SW 1271 (cell line): Measurements from ENCODE around the gene PDCD1.
"Not testable (repeated sequence)": the region's sequence is repeated elsewhere in the genome, so short reads cannot be mapped to it uniquely, and the experiment has no call there.

Experiments
- DNase-seq, 2 experiments: peaks; one replicate each; lab custom pipeline; 2025; lab: John Stamatoyannopoulos, UW

Gene PDCD1

GRCh38 chr2:241858206-241859016, at the start of gene PDCD1:
TSS of gene PDCD1 (minus strand) at chr2:241858894. CDS start at chr2:241858838, 56 bp downstream.
- no peak for DNase-seq

GRCh38 chr2:241907831-241908230, 49.1 kb upstream of the PDCD1 start:
- DNase-seq: not testable (repeated sequence)

- DNase-seq: no peak
These were observed 48.3 kb upstream of the PDCD1 start for GRCh38 chr2:241906826-241907570.

- not testable (repeated sequence) for DNase-seq
These were observed 47.7 kb upstream of the PDCD1 start for GRCh38 chr2:241906378-241906770.

GRCh38 chr2:241905716-241906377, 47.2 kb upstream of the PDCD1 start:
- no peak for DNase-seq

GRCh38 chr2:241904791-241905710, 46.4 kb upstream of the PDCD1 start:
- no peak for DNase-seq

- DNase-seq: no peak
These were observed 45.5 kb upstream of the PDCD1 start for GRCh38 chr2:241904011-241904718.

GRCh38 chr2:241903121-241904010, 44.7 kb upstream of the PDCD1 start:
- DNase-seq: no peak

GRCh38 chr2:241902357-241902991, 43.8 kb upstream of the PDCD1 start:
- DNase-seq: no peak

- DNase-seq: no peak
These were observed 43.0 kb upstream of the PDCD1 start for GRCh38 chr2:241901500-241902351.

- DNase-seq: no peak
These were observed 42.3 kb upstream of the PDCD1 start for GRCh38 chr2:241901018-241901380.

- DNase-seq: no peak
These were observed 41.7 kb upstream of the PDCD1 start for GRCh38 chr2:241900251-241901017.

- DNase-seq: no peak
These were observed 40.0 kb upstream of the PDCD1 start for GRCh38 chr2:241898463-241899270.

GRCh38 chr2:241897231-241897916, 38.7 kb upstream of the PDCD1 start:
- DNase-seq: no peak

GRCh38 chr2:241896746-241897201, 38.1 kb upstream of the PDCD1 start:
- DNase-seq: no peak
